Keratinocyte (primary cell): ENCODE measurements around the gene C1QTNF7. TPM values are rescaled to one million over a fixed set of nuclear protein-coding genes. Genes with fewer than 3 reads are reported as not detected.

Source experiments
- DNase-seq: peaks from one replicate; pipeline ENCODE4 v3.0.0-alpha.2; 2011; ENCODE audit warnings: low read depth, missing footprints, low spot score
- FAIRE-seq: peaks from 2 replicates; lab custom pipeline; 2011; peaks lifted over from hg19 to GRCh38; lab: Jason Lieb, UNC
- H2AFZ ChIP-seq: 2 replicates; pipeline ENCODE4 v1.6.0; 2012; ENCODE audit warnings: low read length, control low read depth, inconsistent platforms; ENCODE audit not compliant: control insufficient read depth
- H3K27ac ChIP-seq: 2 replicates; pipeline ENCODE4 v1.5.1; 2011; ENCODE audit warnings: low read length; ENCODE audit not compliant: control insufficient read depth, insufficient read depth
- H3K27me3 ChIP-seq: 3 replicates; pipeline ENCODE4 v1.6.0; 2011; ENCODE audit warnings: low read length; ENCODE audit not compliant: control insufficient read depth, insufficient read depth; ENCODE audit errors: extremely low read depth
- H3K36me3 ChIP-seq, 2 experiments: 2 replicates in 1 of 2; 3 replicates in 1 of 2; pipeline ENCODE4 v1.5.1; 2011; ENCODE audit warnings: low read length in 2 of 2, mild to moderate bottlenecking in 1 of 2; ENCODE audit not compliant: control insufficient read depth in 2 of 2, insufficient read depth in 2 of 2; ENCODE audit errors: extremely low read depth in 1 of 2
- H3K4me1 ChIP-seq: 3 replicates; pipeline ENCODE4 v1.5.1; 2011; ENCODE audit warnings: low read length; ENCODE audit not compliant: control insufficient read depth, insufficient read depth; ENCODE audit errors: extremely low read depth
- H3K4me2 ChIP-seq: 3 replicates; pipeline ENCODE4 v1.6.0; 2011; ENCODE audit warnings: low read depth, low read length; ENCODE audit not compliant: control insufficient read depth, insufficient read depth; ENCODE audit errors: extremely low read depth
- H3K4me3 ChIP-seq, 3 experiments: fragments of 200-600 bp in 1 of 3; sonication (generic) in 1 of 3; 2 replicates in 2 of 3; 3 replicates in 1 of 3; pipeline ENCODE4 v1.5.1; 2011 to 2016; ENCODE audit warnings: low read length in 3 of 3, mild to moderate bottlenecking in 3 of 3, control low read depth in 2 of 3, inconsistent platforms in 1 of 3, low read depth in 1 of 3, mixed read lengths in 1 of 3, mixed run types in 1 of 3, moderate library complexity in 1 of 3; ENCODE audit not compliant: control insufficient read depth in 2 of 3, insufficient read depth in 2 of 3; ENCODE audit errors: extremely low read depth in 1 of 3
- H3K79me2 ChIP-seq: 2 replicates; pipeline ENCODE4 v1.6.0; 2012; ENCODE audit warnings: low read length; ENCODE audit not compliant: control insufficient read depth, insufficient read depth
- H3K9ac ChIP-seq: 3 replicates; pipeline ENCODE4 v1.6.0; 2011; ENCODE audit warnings: low read length; ENCODE audit not compliant: control insufficient read depth, insufficient read depth; ENCODE audit errors: extremely low read depth
- H3K9me1 ChIP-seq: 3 replicates; pipeline ENCODE4 v1.6.0; 2011; ENCODE audit warnings: low read length; ENCODE audit not compliant: control insufficient read depth, insufficient read depth; ENCODE audit errors: extremely low read depth
- H3K9me3 ChIP-seq: 2 replicates; pipeline ENCODE4 v1.5.1; 2012; ENCODE audit warnings: low read depth, low read length; ENCODE audit not compliant: control insufficient read depth
- H4K20me1 ChIP-seq: 3 replicates; pipeline ENCODE4 v1.6.0; 2011; ENCODE audit warnings: low read length; ENCODE audit not compliant: control insufficient read depth, insufficient read depth; ENCODE audit errors: extremely low read depth
- CTCF ChIP-seq, 3 experiments: IDR thresholded peaks in 1 of 3; conservative IDR thresholded peaks in 1 of 3; optimal IDR thresholded peaks in 1 of 3; 2 replicates in 2 of 3; 3 replicates in 1 of 3; pipeline versions ENCODE3 to v1.5.1; 2011; ENCODE audit warnings: low read length in 3 of 3, mild to moderate bottlenecking in 3 of 3, moderate library complexity in 2 of 3, control low read depth in 1 of 3, inconsistent platforms in 1 of 3; ENCODE audit not compliant: insufficient read depth in 2 of 3; ENCODE audit errors: extremely low read depth in 1 of 3
- EZH2 ChIP-seq: IDR thresholded peaks from one replicate; pipeline ENCODE4 v1.6.1; 2012; ENCODE audit warnings: inconsistent platforms, mild to moderate bottlenecking, low read length, moderate library complexity
- dilution Hi-C: fragments of 300-500 bp; cut with MboI; formaldehyde crosslinking; loops from one replicate; pipeline ENCODE4 v1.7.0; 2020; ENCODE audit warnings: low sequenced_read_pairs; ENCODE audit not compliant: extremely low pct_ligation_motif_present
- polyA plus RNA-seq, 5 experiments: library from polyadenylated mRNA; depleted of rRNA in 3 of 5; stranded (reverse) in 3 of 5; stranded (forward) in 1 of 5; unstranded in 1 of 5; fragments of >200 nt; gene quantifications; 1 replicate in 1 of 5; 2 replicates in 3 of 5; 3 replicates in 1 of 5; pipeline versions ENCODE4 v1.2.1 to v1.2.3, GENCODE V29; 2011 to 2012; ENCODE audit warnings: missing spikeins in 2 of 5, low read depth in 1 of 5, low replicate concordance in 1 of 5

Gene C1QTNF7
- polyA plus RNA-seq, 1 donor (not counting 4 experiments of a cell fraction or from before 2014, with no cell fraction given) = not detected

GRCh38 chr4:15400981-15401671, 26.7 kb upstream of the C1QTNF7 start:
- no peaks in the 10 kb centered on the region for H3K79me2 ChIP-seq
- no peaks in the 10 kb centered on the region for H3K36me3 ChIP-seq
- H3K4me2 ChIP-seq = peak overlapping the region; percentile 48
- H4K20me1 ChIP-seq = no peaks in the 10 kb centered on the region
- H3K27ac ChIP-seq = peak overlapping the region; percentile 37
- no peaks in the 10 kb centered on the region for H3K9me3 ChIP-seq
- no peaks in the 10 kb centered on the region for H3K27me3 ChIP-seq
- peaks cover 38% of the 10 kb centered on the region for H3K4me1 ChIP-seq
- dilution Hi-C loops = no loop called here
- DNase-seq (no peak), FAIRE-seq (peak; percentile 83)
- TF ChIP-seq EZH2 (no peak), CTCF (optimal IDR thresholded peaks at IDR 0.05 in 1 of 3, IDR thresholded peaks at IDR 0.05 in 1 of 3, conservative IDR thresholded peaks at IDR 0.05 in 1 of 3; ENCODE audit: extremely low read depth in 1 of 3, insufficient read depth in 2 of 3, low read length in 3 of 3) (no peak)
- H3K4me3 ChIP-seq = no peak overlapping the region
- peak overlapping the region; percentile 73 for H2AFZ ChIP-seq
- H3K9me1 ChIP-seq = no peaks in the 10 kb centered on the region
- no peak overlapping the region for H3K9ac ChIP-seq

- Histone ChIP-seq H3K9me1 (no peaks in the 10 kb centered on the region), H2AFZ (peak overlapping the region; percentile 8)
Observed at GRCh38 chr4:15402146-15402545, 25.7 kb upstream of the C1QTNF7 start.

More at GRCh38 chr4:15402146-15402545, 25.7 kb upstream of the C1QTNF7 start:
- Histone ChIP-seq H3K79me2 (no peaks in the 10 kb centered on the region), H3K4me2 (peak overlapping the region; percentile 40), H3K27ac (no peak overlapping the region), H3K9me3 (no peaks in the 10 kb centered on the region), H3K27me3 (no peaks in the 10 kb centered on the region), H3K4me3 (no peak overlapping the region), H3K4me1 (peaks cover 38% of the 10 kb centered on the region), H3K9ac (no peak overlapping the region), H3K36me3 (no peaks in the 10 kb centered on the region), H4K20me1 (no peaks in the 10 kb centered on the region)
- TF ChIP-seq CTCF (optimal IDR thresholded peaks at IDR 0.05 in 1 of 3, IDR thresholded peaks at IDR 0.05 in 1 of 3, conservative IDR thresholded peaks at IDR 0.05 in 1 of 3; ENCODE audit: extremely low read depth in 1 of 3, insufficient read depth in 2 of 3, low read length in 3 of 3) (no peak), EZH2 (no peak)
- dilution Hi-C loops = no loop called here
- DNase-seq (no peak), FAIRE-seq (peak; percentile 74)
